GM12875 (cell line): ENCODE results near the gene SNUPN.

ENCODE experiments used
- H3K4me3 ChIP-seq: one replicate; pipeline ENCODE4 v1.5.1; 2011; ENCODE audit warnings: low read depth, low read length, control low read depth
- TF ChIP-seq, protein P1 (sequence below): IDR thresholded peaks from 2 replicates; pipeline ENCODE4 v1.5.1; 2011; ENCODE audit warnings: low read depth, mild to moderate bottlenecking, control low read depth, inconsistent platforms, low read length, moderate library complexity, borderline replicate concordance; ENCODE audit not compliant: insufficient read depth

SNUPN gene

DNA sequence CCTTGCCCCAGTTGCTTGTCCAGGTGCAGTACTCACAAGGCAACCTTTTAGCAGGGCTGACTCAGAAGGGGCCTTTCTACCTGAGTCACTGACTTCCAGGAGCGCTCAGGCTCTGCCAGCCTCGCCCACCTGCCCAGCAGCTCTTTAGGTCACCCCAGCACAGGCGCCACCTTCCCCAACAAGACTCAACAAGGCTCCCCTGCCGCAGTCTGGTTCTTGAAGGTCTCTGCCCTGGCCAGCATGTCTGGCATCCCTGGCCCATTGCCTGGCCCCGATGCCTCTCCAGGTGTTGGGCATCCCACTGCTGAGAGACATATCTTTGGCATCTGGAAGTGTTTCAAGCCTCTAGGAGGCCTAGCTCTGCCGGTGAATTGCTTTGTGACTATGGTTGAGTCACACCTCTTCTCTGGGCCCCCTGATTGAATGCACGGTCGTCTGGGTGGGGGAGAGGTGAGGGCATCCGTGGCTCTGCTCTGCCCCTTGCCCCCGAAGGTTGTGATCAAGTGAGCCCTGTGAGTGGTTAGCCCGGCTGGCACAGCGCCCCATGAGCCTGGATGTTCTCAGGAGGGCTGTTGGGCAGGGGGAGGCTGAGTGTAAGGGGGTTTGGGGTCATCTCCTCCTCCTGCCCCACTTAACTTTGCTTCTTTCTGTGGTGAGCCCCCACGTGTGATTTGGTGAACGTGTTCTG is 43.8 kb upstream of the SNUPN start:
- TF ChIP-seq, protein P1, sequence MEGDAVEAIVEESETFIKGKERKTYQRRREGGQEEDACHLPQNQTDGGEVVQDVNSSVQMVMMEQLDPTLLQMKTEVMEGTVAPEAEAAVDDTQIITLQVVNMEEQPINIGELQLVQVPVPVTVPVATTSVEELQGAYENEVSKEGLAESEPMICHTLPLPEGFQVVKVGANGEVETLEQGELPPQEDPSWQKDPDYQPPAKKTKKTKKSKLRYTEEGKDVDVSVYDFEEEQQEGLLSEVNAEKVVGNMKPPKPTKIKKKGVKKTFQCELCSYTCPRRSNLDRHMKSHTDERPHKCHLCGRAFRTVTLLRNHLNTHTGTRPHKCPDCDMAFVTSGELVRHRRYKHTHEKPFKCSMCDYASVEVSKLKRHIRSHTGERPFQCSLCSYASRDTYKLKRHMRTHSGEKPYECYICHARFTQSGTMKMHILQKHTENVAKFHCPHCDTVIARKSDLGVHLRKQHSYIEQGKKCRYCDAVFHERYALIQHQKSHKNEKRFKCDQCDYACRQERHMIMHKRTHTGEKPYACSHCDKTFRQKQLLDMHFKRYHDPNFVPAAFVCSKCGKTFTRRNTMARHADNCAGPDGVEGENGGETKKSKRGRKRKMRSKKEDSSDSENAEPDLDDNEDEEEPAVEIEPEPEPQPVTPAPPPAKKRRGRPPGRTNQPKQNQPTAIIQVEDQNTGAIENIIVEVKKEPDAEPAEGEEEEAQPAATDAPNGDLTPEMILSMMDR, result no peak
- no peak overlapping the region for H3K4me3 ChIP-seq

DNA sequence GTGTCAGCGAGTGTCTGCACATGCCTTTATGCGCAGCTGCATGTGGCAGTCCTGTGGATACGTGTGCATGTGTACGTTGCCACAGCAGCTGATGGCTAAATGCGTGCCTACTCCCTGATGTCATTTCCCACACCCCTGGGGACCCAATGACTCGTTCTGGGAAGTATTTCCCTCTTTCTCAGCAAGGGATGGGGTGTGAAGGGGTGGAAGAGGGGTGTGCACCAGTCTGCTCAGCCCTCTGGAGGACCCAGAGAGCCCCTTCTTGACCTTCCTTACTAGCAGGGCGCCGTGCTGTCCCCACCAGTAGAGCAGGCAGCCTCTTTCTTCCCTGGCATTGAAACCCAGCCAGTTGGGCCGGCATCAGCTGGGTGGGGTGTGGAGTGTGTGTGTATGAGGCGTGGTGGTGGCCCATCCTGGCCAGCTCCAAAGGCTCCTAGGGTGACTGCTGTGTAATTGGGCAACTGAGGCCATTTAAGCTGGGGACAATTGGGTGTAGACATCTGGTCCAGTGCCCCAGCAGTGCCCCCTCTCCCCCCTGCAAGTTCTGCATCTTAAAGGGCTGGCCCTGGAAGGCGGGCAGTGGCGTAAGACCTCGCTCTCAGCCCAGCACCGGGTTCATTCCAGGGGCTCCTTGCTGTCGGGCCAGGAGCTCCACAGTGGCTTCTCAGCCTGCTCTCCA is 41.4 kb upstream of the SNUPN start:
- no peak overlapping the region for H3K4me3 ChIP-seq
- TF ChIP-seq, protein P1, result no peak

GRCh38 chr15:75663931-75664421 is 38.5 kb upstream of the SNUPN start:
- H3K4me3 ChIP-seq, result no peak overlapping the region
- TF ChIP-seq, protein P1, result no peak

GRCh38 chr15:75662823-75663519 is 37.4 kb upstream of the SNUPN start:
- TF ChIP-seq, protein P1, result no peak

GRCh38 chr15:75661756-75662140 is 36.2 kb upstream of the SNUPN start:
- no peak overlapping the region for H3K4me3 ChIP-seq
- TF ChIP-seq, protein P1, result no peak

More at GRCh38 chr15:75662823-75663519, 37.4 kb upstream of the SNUPN start:
- no peak overlapping the region for H3K4me3 ChIP-seq

DNA sequence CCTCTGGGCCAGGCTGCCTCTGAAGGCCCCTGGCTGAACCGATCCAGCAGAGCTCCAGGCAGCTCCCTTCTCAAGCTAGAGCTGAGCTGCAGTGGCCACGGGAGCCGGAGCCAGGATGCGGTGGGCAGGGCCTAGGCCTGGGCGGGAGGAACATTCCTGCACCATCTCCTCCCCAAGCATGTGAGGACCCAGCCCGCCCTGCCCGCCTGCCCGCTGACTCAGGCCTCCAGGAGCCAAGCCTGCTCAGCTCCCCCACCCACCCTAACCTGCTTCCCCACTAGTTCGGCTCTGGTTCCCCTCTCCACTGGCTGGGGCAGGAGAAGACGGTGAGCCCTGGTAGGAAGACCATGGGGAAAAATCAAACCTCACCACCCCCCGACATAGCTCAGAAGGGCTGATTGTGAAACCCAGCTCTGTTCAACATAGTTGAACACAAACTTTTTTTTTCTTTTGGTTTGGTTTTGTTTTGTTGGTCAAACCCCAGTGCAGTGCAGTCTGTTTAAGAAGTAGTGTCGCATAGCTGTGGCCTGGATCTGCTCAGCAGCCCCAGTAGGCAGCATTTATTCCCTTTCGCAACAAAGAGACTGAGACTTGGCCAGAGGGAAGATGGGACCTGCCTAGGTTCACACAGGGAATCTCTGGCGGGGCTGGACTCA is 35.7 kb upstream of the SNUPN start:
- TF ChIP-seq, protein P1, result no peak
- no peak overlapping the region for H3K4me3 ChIP-seq
